ENCODE data around the gene DCANP1. TPM values are rescaled to one million over a fixed set of nuclear protein-coding genes. Genes with fewer than 3 reads are reported as not detected.

The DCANP1 gene
- total and polyA plus RNA-seq, 11 donors: 0.11 TPM; not detected in 10

DNA sequence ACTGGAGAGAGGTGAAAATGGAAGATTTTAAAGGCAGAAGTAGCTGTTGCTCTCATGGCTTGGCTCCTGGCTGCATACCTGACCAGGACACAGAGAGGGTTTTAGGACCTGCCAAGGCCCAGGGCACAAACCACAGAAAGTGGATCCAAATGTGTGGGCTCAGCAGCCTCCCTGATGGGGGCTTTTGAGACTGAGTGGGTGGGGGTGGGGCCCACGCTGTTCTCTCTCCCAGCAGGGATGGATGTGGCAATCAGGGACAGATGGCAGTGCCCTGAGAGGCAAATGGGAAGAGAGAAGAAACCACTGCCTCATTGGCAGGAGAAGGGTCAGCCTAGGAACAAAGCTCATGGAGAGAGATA, 39.9 kb upstream of the DCANP1 start:
- TF ChIP-seq, protein P1, sequence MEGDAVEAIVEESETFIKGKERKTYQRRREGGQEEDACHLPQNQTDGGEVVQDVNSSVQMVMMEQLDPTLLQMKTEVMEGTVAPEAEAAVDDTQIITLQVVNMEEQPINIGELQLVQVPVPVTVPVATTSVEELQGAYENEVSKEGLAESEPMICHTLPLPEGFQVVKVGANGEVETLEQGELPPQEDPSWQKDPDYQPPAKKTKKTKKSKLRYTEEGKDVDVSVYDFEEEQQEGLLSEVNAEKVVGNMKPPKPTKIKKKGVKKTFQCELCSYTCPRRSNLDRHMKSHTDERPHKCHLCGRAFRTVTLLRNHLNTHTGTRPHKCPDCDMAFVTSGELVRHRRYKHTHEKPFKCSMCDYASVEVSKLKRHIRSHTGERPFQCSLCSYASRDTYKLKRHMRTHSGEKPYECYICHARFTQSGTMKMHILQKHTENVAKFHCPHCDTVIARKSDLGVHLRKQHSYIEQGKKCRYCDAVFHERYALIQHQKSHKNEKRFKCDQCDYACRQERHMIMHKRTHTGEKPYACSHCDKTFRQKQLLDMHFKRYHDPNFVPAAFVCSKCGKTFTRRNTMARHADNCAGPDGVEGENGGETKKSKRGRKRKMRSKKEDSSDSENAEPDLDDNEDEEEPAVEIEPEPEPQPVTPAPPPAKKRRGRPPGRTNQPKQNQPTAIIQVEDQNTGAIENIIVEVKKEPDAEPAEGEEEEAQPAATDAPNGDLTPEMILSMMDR (IDR thresholded peaks at IDR 0.05): no peak
- TF ChIP-seq POLR2A (IDR thresholded peaks at IDR 0.05): no peak
- peaks cover 24 to 69% (median 55%) of the 10 kb centered on the region in 9 donors for H3K27me3 ChIP-seq
- no peak for ATAC-seq

DNA sequence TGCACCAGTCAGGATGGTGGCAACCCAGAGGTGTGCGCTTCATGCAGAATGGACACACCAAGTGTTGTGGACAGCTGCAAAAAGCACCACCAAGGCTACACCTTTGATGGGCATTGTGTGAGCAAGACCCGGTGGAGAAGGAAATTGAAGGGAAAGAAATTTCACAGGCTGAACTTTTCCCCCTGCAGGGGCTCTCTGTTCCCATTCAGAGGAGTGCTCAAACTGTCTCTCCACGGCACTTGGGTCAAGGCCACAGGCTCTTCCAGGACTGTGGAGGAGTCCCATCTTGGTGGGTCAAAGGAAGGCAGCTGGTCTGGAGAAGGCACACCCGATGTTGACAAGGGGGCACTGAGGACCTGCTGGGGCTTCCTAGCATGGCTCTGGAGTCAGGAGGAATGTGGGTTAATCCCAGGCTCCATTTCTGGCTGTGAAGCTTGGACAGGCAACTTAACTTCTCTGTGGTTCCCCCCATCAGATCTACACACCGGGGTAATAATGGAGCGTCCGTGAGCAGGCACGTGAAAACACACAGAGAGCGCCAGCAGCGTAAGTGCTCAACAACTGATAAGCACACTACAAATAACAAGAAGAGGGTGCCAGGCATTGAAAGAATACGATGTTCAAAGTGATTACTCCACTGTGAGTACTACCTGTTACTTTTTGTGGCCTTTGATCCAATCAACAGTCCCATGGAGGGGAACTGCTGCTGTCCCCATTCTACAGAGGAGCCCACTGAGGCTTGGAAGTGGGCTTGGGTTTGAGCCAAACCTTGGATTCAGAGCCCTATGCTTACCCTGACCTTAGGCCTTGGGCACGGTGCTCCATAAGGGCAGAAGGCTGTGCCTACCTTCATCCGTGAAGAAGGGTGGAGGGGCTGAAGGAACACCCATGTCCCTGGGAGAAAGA, 39.2 kb upstream of the DCANP1 start:
- H3K9me3 ChIP-seq: no peaks in the 10 kb centered on the region
- 47 to 70% (median 60%) methylated on average over 12 to 13 of the region's 13 CpGs for WGBS, 4 donors
- no peak overlapping the region for H3K4me3 ChIP-seq
- DNase-seq (no peak), ATAC-seq (no peak)
- intact Hi-C loops (cut with DNase I): no loop called here
- TF ChIP-seq, protein P1 (IDR thresholded peaks at IDR 0.05): no peak
- TF ChIP-seq POLR2A (IDR thresholded peaks at IDR 0.05): no peak
- no peaks in the 10 kb centered on the region for H3K36me3 ChIP-seq
- H3K27me3 ChIP-seq: peaks cover 23 to 65% (median 49%) of the 10 kb centered on the region in 9 donors
- H3K27ac ChIP-seq: no peak overlapping the region
- peaks cover 0 to 29% (median 18%) of the 10 kb centered on the region in 12 donors for H3K4me1 ChIP-seq

More for the DNA sequence above, 39.9 kb upstream of the DCANP1 start:
- no peaks in the 10 kb centered on the region for H3K9me3 ChIP-seq
- H3K27ac ChIP-seq: no peak overlapping the region
- WGBS, 4 donors: 25 to 43% (median 38%) methylated on average over 1 of the region's 1 CpG
- intact Hi-C loops (cut with DNase I): no loop called here
- no peaks in the 10 kb centered on the region for H3K36me3 ChIP-seq
- H3K4me3 ChIP-seq: no peak overlapping the region
- H3K4me1 ChIP-seq: peaks cover 0 to 32% (median 18%) of the 10 kb centered on the region in 12 donors
- DNase-seq: no peak

DNA sequence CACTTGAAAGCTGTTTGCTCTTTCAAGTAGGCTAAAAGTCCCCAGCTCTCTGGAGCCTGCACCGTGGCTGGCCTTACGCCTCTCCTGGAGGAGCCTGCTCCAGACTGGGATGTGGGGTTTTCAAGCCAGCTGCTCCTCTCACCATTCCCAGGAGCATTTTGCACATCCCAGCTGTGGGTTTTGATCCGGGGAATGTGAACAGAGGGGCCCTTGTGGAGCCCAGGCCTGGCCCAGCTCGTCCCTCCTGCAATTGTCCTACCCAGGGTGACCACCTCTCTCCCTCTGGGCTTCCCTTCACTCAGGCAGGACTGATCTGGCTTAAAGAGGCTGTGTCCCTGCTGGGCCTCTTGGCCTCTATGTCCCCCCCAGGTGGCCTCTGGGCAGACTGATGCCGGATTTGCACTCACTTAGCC, 37.5 kb upstream of the DCANP1 start:
- Histone ChIP-seq H3K4me3 (no peak overlapping the region), H3K27me3 (peaks cover 15 to 60% (median 34%) of the 10 kb centered on the region in 9 donors), H3K9me3 (no peaks in the 10 kb centered on the region), H3K27ac (no peak overlapping the region), H3K36me3 (no peaks in the 10 kb centered on the region), H3K4me1 (peaks cover 0 to 15% (median 11%) of the 10 kb centered on the region in 12 donors)
- TF ChIP-seq POLR2A (IDR thresholded peaks at IDR 0.05): no peak
- TF ChIP-seq, protein P1 (IDR thresholded peaks at IDR 0.05): no peak
- ATAC-seq (no peak), DNase-seq (no peak)
- intact Hi-C loops (cut with DNase I): no loop called here
- 70 to 93% (median 74%) methylated on average over 2 to 5 of the region's 5 CpGs for WGBS, 4 donors

DNA sequence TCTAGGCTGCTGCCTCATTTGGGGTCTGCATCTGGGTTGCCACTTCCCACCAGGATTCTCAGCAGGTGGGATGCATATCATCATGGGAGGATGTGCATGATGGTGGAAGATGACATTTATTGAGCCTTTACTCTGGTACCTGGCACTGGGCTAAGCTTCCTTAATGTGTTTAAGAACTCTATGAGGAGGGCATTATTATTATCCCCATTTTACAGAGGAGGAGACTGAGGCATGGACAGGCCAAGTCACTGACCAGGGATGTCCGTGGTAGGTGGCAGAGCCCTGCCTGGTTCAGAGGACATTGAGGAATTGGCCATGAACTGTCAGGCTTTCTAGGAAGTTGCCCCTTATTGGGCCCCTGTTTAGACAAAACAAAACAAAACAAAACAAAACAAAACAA, 36.1 kb upstream of the DCANP1 start:
- H3K9me3 ChIP-seq: no peaks in the 10 kb centered on the region
- 76 to 96% (median 84%) methylated on average over 1 of the region's 1 CpG for WGBS, 4 donors
- ATAC-seq (no peak), DNase-seq (no peak)
- no peak overlapping the region for H3K4me3 ChIP-seq
- peaks cover 4 to 60% (median 25%) of the 10 kb centered on the region in 9 donors for H3K27me3 ChIP-seq
- H3K4me1 ChIP-seq: peaks cover 0 to under 1% (median 0%) of the 10 kb centered on the region in 12 donors
- TF ChIP-seq, protein P1 (IDR thresholded peaks at IDR 0.05): no peak
- TF ChIP-seq POLR2A (IDR thresholded peaks at IDR 0.05): no peak
- no peak overlapping the region for H3K27ac ChIP-seq
- intact Hi-C loops (cut with DNase I): no loop called here
- H3K36me3 ChIP-seq: no peaks in the 10 kb centered on the region

Data from heart left ventricle (tissue), 16 donors.